ENCODE results near the gene TAS2R31. TPM values are rescaled to one million over a fixed set of nuclear protein-coding genes. Genes with fewer than 3 reads are reported as not detected.

The TAS2R31 gene
- polyA plus RNA-seq, 3 donors: 0.29 TPM; not detected in 2

DNA sequence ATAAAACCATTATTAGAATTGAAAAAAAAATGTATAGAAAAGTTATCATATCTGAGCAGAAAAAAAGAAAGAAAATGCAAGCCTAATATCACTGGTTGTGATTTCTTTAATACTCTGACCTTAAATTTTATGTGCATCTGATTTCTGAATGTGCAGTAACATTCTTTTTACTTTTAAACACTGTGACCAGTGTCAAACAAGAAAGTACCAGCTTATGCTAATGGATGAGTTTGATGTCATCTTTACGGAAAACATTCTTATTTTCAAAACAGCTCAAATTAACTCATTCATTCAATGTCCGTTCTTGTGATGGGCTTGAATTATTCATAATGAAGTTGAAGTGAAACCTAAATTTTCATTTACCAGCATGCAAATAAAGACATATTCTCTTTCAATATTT is 44.4 kb downstream of the TAS2R31 start, which contains the start of gene TAS2R50:
Gene TAS2R50 (minus strand): TSS at position 101 of the 400 bp plus-strand sequence. CDS start 52 bp downstream, at position 49.
- Mint-ChIP-seq H3K4me3 (no peak within 1 kb of the TSS), H3K4me1 (no peaks in the 10 kb centered on the region), H3K9me3 (peaks cover 0 to 7% (median 2%) of the 10 kb centered on the region in 7 donors), H3K27me3 (ENCODE audit: low read depth in 3 of 3) (peaks cover 0 to 1% (median 1%) of the 10 kb centered on the region in 3 donors), H3K27ac (no peak within 1 kb of the TSS), H3K36me3 (peaks cover 0 to 4% of the 10 kb centered on the region in 2 donors)
- Histone ChIP-seq H3K4me3 (replicated peaks in 1 of 3; ENCODE audit: low read depth in 2 of 3, low read length in 3 of 3) (no peak within 1 kb of the TSS), H4K20me1 (ENCODE audit: insufficient read depth, low read length) (no peaks in the 10 kb centered on the region), H3K9me3 (replicated peaks in 1 of 2; ENCODE audit: control insufficient read depth in 1 of 2, insufficient read depth in 1 of 2, low read length in 2 of 2) (no peaks in the 10 kb centered on the region), H3K4me1 (ENCODE audit: control insufficient read depth in 1 of 2, insufficient read depth in 2 of 2, low read length in 2 of 2) (no peaks in the 10 kb centered on the region), H3K9ac (ENCODE audit: insufficient read depth, low read length, poor library complexity, severe bottlenecking) (no peak within 1 kb of the TSS), H3K79me2 (ENCODE audit: insufficient read depth, low read length) (no peaks in the 10 kb centered on the region), H3K27me3 (ENCODE audit: control insufficient read depth in 2 of 2, insufficient read depth in 2 of 2, low read length in 2 of 2) (no peaks in the 10 kb centered on the region), H3K4me2 (replicated peaks; ENCODE audit: extremely low read depth, low read length, poor library complexity, severe bottlenecking) (no peak within 1 kb of the TSS), H3K36me3 (replicated peaks in 1 of 2; ENCODE audit: control insufficient read depth in 1 of 2, insufficient read depth in 2 of 2, low read length in 2 of 2) (no peaks in the 10 kb centered on the region), H2AFZ (ENCODE audit: insufficient read depth, low read depth, low read length, poor library complexity, severe bottlenecking) (no peak within 1 kb of the TSS), H3K27ac (ENCODE audit: low read depth in 1 of 2, low read length in 2 of 2) (no peak within 1 kb of the TSS)
- WGBS (ENCODE audit: insufficient coverage): no CpG with 5 or more reads among the region's 2 CpGs
- intact Hi-C loops (cut with micrococcal nuclease): no loop called here
- DNase-seq: no peak
- no peak for TF ChIP-seq CTCF (IDR thresholded peaks at IDR 0.05)

GRCh38 chr12:10982244-10982643 is 49.0 kb downstream of the TAS2R31 start:
- Histone ChIP-seq H3K4me1 (ENCODE audit: control insufficient read depth in 1 of 2, insufficient read depth in 2 of 2, low read length in 2 of 2) (no peaks in the 10 kb centered on the region), H3K9me3 (replicated peaks in 1 of 2; ENCODE audit: control insufficient read depth in 1 of 2, insufficient read depth in 1 of 2, low read length in 2 of 2) (no peaks in the 10 kb centered on the region), H3K4me2 (replicated peaks; ENCODE audit: extremely low read depth, low read length, poor library complexity, severe bottlenecking) (no peak overlapping the region), H3K36me3 (replicated peaks in 1 of 2; ENCODE audit: control insufficient read depth in 1 of 2, insufficient read depth in 2 of 2, low read length in 2 of 2) (no peaks in the 10 kb centered on the region), H3K9ac (ENCODE audit: insufficient read depth, low read length, poor library complexity, severe bottlenecking) (no peak overlapping the region), H2AFZ (ENCODE audit: insufficient read depth, low read depth, low read length, poor library complexity, severe bottlenecking) (no peak overlapping the region), H4K20me1 (ENCODE audit: insufficient read depth, low read length) (no peaks in the 10 kb centered on the region), H3K27ac (ENCODE audit: low read depth in 1 of 2, low read length in 2 of 2) (no peak overlapping the region), H3K4me3 (replicated peaks in 1 of 3; ENCODE audit: low read depth in 2 of 3, low read length in 3 of 3) (no peak overlapping the region), H3K27me3 (ENCODE audit: control insufficient read depth in 2 of 2, insufficient read depth in 2 of 2, low read length in 2 of 2) (no peaks in the 10 kb centered on the region), H3K79me2 (ENCODE audit: insufficient read depth, low read length) (no peaks in the 10 kb centered on the region)
- 100% methylated on average over 1 of the region's 5 CpGs for WGBS (ENCODE audit: insufficient coverage)
- intact Hi-C loops (cut with micrococcal nuclease): no loop called here
- H3K9me3 Mint-ChIP-seq: peaks cover 0 to 2% (median 0%) of the 10 kb centered on the region in 7 donors
- no peak for TF ChIP-seq CTCF (IDR thresholded peaks at IDR 0.05)
- H3K36me3 Mint-ChIP-seq: peaks cover 0 to 3% of the 10 kb centered on the region in 2 donors
- H3K27me3 Mint-ChIP-seq (ENCODE audit: low read depth in 3 of 3): no peaks in the 10 kb centered on the region
- no peak for DNase-seq
- no peak overlapping the region for H3K4me3 Mint-ChIP-seq
- no peaks in the 10 kb centered on the region for H3K4me1 Mint-ChIP-seq
- H3K27ac Mint-ChIP-seq: no peak overlapping the region

Other genes with a start within 250 kb of the TAS2R31 start
- not detected for gene TAS2R7, start 228.8 kb downstream of the TAS2R31 start, polyA plus RNA-seq
- not detected for gene TAS2R8, start 224.1 kb downstream of the TAS2R31 start, polyA plus RNA-seq
- not detected for gene TAS2R9, start 221.2 kb downstream of the TAS2R31 start, polyA plus RNA-seq
- gene TAS2R10, start 205.0 kb downstream of the TAS2R31 start, polyA plus RNA-seq: under 1 TPM in 1 of 3 donors, not detected in 2; 0.08 TPM
- 1 to 10 TPM in 1 of 3 donors, not detected in 2; 1.0 TPM for gene PRR4, start 181.9 kb downstream of the TAS2R31 start, polyA plus RNA-seq
- gene PRH1, start 147.2 kb downstream of the TAS2R31 start, polyA plus RNA-seq: 1 to 10 TPM; 1.9 to 3.5 (median 2.9) TPM
- not detected for gene TAS2R13, start 121.8 kb downstream of the TAS2R31 start, polyA plus RNA-seq
- not detected for gene PRH2, start 102.2 kb downstream of the TAS2R31 start, polyA plus RNA-seq
- gene TAS2R14, start 92.1 kb downstream of the TAS2R31 start, polyA plus RNA-seq: 1 to 10 TPM in 1 of 3 donors, under 1 TPM in 2; 0.53 to 1.5 (median 0.61) TPM
- gene TAS2R50, start 44.5 kb downstream of the TAS2R31 start, polyA plus RNA-seq: under 1 TPM in 1 of 3 donors, not detected in 2; 0.27 TPM
- gene TAS2R20, start 33.1 kb downstream of the TAS2R31 start, polyA plus RNA-seq: under 1 TPM in 1 of 3 donors, not detected in 2; 0.71 TPM
- under 1 TPM in 1 of 3 donors, not detected in 2; 0.29 TPM for gene TAS2R19, start 8.8 kb downstream of the TAS2R31 start, polyA plus RNA-seq
- gene TAS2R46, start 30.9 kb upstream of the TAS2R31 start, polyA plus RNA-seq: under 1 TPM in 1 of 3 donors, not detected in 2; 0.36 TPM
- gene TAS2R43, start 60.9 kb upstream of the TAS2R31 start, polyA plus RNA-seq: not detected
- under 1 TPM in 1 of 3 donors, not detected in 2; 0.05 TPM for gene TAS2R30, start 103.2 kb upstream of the TAS2R31 start, polyA plus RNA-seq
- 1 to 10 TPM; 1.4 to 7.8 (median 7.3) TPM for gene SMIM10L1, start 139.8 kb upstream of the TAS2R31 start, polyA plus RNA-seq
- not detected for gene TAS2R42, start 155.5 kb upstream of the TAS2R31 start, polyA plus RNA-seq
- gene PRB3, start 238.3 kb upstream of the TAS2R31 start, polyA plus RNA-seq: not detected